ENCODE results near the gene SPDYC. TPM values are rescaled to one million over a fixed set of nuclear protein-coding genes. Genes with fewer than 3 reads are reported as not detected.

The SPDYC gene
- polyA plus RNA-seq, 1 donor: not detected

DNA sequence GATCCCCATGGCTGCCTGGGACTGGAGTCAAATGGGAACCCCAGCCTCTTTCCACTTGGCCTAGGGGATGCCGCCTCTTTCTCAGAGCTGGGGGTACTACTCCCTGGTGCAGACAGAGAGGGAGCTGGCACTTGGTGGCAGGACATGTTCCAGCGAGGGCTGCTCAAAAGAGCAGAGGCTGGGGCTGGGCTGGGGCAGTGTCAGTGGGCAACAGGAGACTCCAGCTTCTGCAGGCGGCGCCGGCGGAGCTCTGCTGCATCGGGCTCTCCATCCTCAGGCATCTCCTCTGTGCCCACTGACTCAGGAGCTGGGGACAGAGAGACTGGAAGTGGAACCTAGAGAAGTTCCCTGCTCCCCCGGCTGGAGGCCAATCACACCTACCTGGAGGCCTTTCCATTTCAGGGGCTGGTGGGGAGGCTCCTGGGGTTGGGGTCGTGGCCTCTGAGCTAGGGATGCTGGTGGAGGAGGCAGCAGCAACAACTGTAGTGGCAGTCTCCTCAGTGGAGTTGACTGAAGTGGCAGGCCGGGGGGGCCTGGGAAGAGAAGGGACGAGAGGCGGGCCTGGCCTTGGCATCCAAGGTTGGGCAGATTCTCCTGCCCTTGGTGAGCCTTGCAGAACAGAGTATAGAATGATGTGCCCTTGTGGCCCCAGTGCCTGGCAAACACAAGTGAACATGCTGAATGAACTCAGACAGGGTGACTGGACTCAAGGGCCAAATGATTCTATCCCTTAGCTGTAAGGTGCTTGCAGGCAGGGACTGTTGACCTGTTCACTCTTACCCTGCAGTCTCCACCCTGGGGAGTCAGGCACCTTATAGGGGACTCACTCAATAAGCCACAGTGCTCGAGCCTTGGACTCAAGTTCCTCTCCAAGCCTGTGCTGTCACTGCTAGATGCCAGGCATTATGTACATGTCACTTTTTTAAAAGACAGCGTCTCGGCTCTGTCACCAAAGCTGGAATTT is 41.6 kb upstream of the SPDYC start:
- no peak for DNase-seq
- Histone ChIP-seq H3K27ac (ENCODE audit: low read length) (no peak overlapping the region), H3K27me3 (ENCODE audit: control insufficient read depth, insufficient read depth, low read length) (no peaks in the 10 kb centered on the region), H3K4me1 (ENCODE audit: control insufficient read depth, insufficient read depth, low read length) (peaks cover 14% of the 10 kb centered on the region), H3K4me3 (ENCODE audit: low read length) (no peak overlapping the region), H3K9me3 (ENCODE audit: control insufficient read depth, low read depth, low read length) (no peaks in the 10 kb centered on the region), H3K36me3 (ENCODE audit: control insufficient read depth, insufficient read depth, low read length) (peaks cover 88% of the 10 kb centered on the region)
- no CpG with 5 or more reads among the region's 15 CpGs for WGBS (ENCODE audit: insufficient coverage, low lambda C conversion rate)

- no peak overlapping the region for H3K27ac ChIP-seq (ENCODE audit: low read length)
- H3K36me3 ChIP-seq (ENCODE audit: control insufficient read depth, insufficient read depth, low read length): peaks cover 81% of the 10 kb centered on the region
- no peak for DNase-seq
- H3K4me3 ChIP-seq (ENCODE audit: low read length): no peak overlapping the region
- H3K9me3 ChIP-seq (ENCODE audit: control insufficient read depth, low read depth, low read length): no peaks in the 10 kb centered on the region
- WGBS (ENCODE audit: insufficient coverage, low lambda C conversion rate): no CpG with 5 or more reads among the region's 13 CpGs
- no peaks in the 10 kb centered on the region for H3K27me3 ChIP-seq (ENCODE audit: control insufficient read depth, insufficient read depth, low read length)
- peaks cover 14% of the 10 kb centered on the region for H3K4me1 ChIP-seq (ENCODE audit: control insufficient read depth, insufficient read depth, low read length)
These were observed 40.2 kb upstream of the SPDYC start for GRCh38 chr11:65129649-65130441.

DNA sequence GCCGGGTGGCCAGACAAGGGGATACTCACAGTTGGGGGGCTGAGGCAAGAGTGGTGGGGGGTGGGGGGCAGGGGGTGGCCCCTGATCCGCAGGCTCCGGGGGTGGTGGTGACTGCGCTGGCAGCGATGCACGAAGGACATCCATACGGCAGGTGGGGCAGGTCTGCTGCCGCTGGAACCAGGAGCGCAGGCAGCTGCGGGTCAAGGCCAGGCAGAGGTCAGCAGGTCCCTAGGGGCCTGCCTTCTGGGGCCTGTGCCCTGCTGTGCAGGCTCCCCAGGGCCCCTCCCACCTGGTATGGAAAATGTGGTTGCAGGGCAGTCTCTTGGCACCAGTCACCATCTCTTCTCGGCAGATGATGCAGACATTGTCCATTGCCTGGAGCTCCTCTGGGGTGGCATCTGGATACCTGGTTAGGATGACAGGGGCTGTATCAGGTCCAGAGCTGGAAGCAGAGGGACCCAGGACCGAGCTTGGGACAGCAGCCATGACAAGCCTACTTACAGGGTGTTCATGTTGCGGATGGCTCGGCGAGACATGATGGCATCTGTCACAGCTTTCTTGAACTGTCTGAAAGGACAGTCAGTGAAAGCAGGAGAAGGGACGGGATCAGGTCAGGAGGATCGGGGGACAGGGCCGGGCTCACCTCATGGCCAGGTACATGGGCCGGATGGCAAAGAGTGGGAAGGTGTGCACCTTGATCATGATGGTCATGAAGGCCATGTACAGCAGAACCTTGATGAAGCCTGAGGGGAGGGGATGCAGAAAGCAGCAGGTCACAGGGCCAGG is 39.2 kb upstream of the SPDYC start:
- no peak for DNase-seq
- Histone ChIP-seq H3K9me3 (ENCODE audit: control insufficient read depth, low read depth, low read length) (no peaks in the 10 kb centered on the region), H3K36me3 (ENCODE audit: control insufficient read depth, insufficient read depth, low read length) (peaks cover 71% of the 10 kb centered on the region), H3K4me3 (ENCODE audit: low read length) (no peak overlapping the region), H3K27ac (ENCODE audit: low read length) (no peak overlapping the region), H3K4me1 (ENCODE audit: control insufficient read depth, insufficient read depth, low read length) (peaks cover 17% of the 10 kb centered on the region), H3K27me3 (ENCODE audit: control insufficient read depth, insufficient read depth, low read length) (no peaks in the 10 kb centered on the region)
- WGBS (ENCODE audit: insufficient coverage, low lambda C conversion rate): no CpG with 5 or more reads among the region's 19 CpGs

DNA sequence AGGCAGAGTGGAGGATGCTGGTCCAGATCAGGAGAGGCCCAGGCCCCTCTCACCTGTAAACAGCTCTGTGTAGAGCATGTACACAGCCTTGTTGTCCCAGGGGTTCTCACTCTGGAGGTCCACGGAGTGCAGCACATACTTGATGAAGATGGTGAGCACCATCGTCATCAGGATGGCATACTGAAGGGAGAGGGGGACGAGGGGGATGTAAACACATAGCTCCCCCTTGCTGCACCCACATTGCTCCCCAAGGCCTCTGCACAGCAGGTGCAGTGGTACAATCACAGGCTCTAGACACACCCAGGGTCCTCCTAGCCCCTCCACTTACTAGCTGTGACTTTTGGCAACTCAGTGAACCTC is 38.6 kb upstream of the SPDYC start:
- H3K4me3 ChIP-seq (ENCODE audit: low read length): no peak overlapping the region
- peaks cover 66% of the 10 kb centered on the region for H3K36me3 ChIP-seq (ENCODE audit: control insufficient read depth, insufficient read depth, low read length)
- DNase-seq: no peak
- peaks cover 22% of the 10 kb centered on the region for H3K4me1 ChIP-seq (ENCODE audit: control insufficient read depth, insufficient read depth, low read length)
- no peaks in the 10 kb centered on the region for H3K9me3 ChIP-seq (ENCODE audit: control insufficient read depth, low read depth, low read length)
- no CpG with 5 or more reads among the region's 3 CpGs for WGBS (ENCODE audit: insufficient coverage, low lambda C conversion rate)
- no peaks in the 10 kb centered on the region for H3K27me3 ChIP-seq (ENCODE audit: control insufficient read depth, insufficient read depth, low read length)
- H3K27ac ChIP-seq (ENCODE audit: low read length): no peak overlapping the region

DNA sequence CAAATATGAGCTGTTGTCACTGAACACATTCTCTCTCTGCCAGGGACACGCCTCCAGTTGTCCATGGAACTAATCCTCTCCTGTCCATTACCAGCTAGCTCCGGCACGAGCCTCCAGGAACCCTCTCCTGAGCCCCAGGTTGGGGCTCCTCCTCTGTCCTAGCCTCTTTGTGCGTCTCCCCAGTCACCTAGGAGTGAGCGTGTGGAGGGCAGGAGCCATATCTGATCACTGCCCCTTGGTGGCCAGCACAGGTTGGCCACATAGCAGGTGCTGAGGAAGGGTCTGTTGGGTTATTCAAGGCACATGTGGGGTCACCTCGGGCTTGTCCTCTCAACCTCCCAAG is 38.2 kb upstream of the SPDYC start:
- Histone ChIP-seq H3K4me3 (ENCODE audit: low read length) (no peak overlapping the region), H3K9me3 (ENCODE audit: control insufficient read depth, low read depth, low read length) (no peaks in the 10 kb centered on the region), H3K27ac (ENCODE audit: low read length) (no peak overlapping the region), H3K4me1 (ENCODE audit: control insufficient read depth, insufficient read depth, low read length) (peaks cover 22% of the 10 kb centered on the region), H3K36me3 (ENCODE audit: control insufficient read depth, insufficient read depth, low read length) (peaks cover 61% of the 10 kb centered on the region), H3K27me3 (ENCODE audit: control insufficient read depth, insufficient read depth, low read length) (no peaks in the 10 kb centered on the region)
- WGBS (ENCODE audit: insufficient coverage, low lambda C conversion rate): no CpG with 5 or more reads among the region's 6 CpGs
- DNase-seq: no peak

GRCh38 chr11:65132238-65132987 is 37.6 kb upstream of the SPDYC start:
- H3K27ac ChIP-seq (ENCODE audit: low read length): no peak overlapping the region
- H3K9me3 ChIP-seq (ENCODE audit: control insufficient read depth, low read depth, low read length): no peaks in the 10 kb centered on the region
- no peak for DNase-seq
- H3K4me3 ChIP-seq (ENCODE audit: low read length): no peak overlapping the region
- H3K4me1 ChIP-seq (ENCODE audit: control insufficient read depth, insufficient read depth, low read length): peaks cover 22% of the 10 kb centered on the region
- no peaks in the 10 kb centered on the region for H3K27me3 ChIP-seq (ENCODE audit: control insufficient read depth, insufficient read depth, low read length)
- WGBS (ENCODE audit: insufficient coverage, low lambda C conversion rate): no CpG with 5 or more reads among the region's 10 CpGs
- H3K36me3 ChIP-seq (ENCODE audit: control insufficient read depth, insufficient read depth, low read length): peaks cover 55% of the 10 kb centered on the region

DNA sequence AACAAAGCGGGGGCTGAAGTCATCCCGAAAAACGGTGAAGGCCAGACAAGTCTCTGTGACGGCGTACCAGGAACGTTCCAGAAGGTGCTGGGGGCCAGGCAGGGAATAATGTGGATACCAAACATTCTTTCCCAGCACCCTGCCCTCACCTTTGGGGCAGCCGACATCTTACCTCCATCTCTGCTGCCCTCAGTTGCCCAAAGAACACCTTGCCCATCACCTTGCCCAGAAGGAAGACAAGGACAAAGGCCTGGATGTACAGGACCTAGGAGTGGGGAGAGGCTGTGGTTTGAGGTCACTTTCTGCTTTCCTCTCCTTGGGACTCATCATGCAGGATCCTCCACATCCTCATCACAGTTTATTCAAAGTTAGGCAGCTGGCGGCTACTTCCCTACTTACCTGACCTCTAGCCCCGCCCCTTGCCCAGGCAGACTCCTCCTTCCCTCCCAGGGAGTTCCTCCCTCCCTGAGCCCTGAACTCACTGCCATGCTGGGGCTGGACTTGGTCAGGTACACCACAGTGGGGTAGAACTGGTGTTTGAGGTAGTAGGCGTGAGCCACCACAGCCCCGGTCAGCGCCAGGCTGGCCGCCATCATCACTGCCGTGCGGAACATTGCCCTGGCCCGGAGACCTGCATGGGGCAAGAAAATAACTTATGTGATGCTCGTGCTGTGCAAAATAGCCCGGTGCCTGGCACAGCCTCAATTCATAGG is 36.9 kb upstream of the SPDYC start:
- peaks cover 22% of the 10 kb centered on the region for H3K4me1 ChIP-seq (ENCODE audit: control insufficient read depth, insufficient read depth, low read length)
- peak; percentile 54 to 76 for DNase-seq
- peak overlapping the region; percentile 99 for H3K4me3 ChIP-seq (ENCODE audit: low read length)
- H3K27me3 ChIP-seq (ENCODE audit: control insufficient read depth, insufficient read depth, low read length): no peaks in the 10 kb centered on the region
- H3K27ac ChIP-seq (ENCODE audit: low read length): peak overlapping the region; percentile 96
- H3K9me3 ChIP-seq (ENCODE audit: control insufficient read depth, low read depth, low read length): no peaks in the 10 kb centered on the region
- peaks cover 48% of the 10 kb centered on the region for H3K36me3 ChIP-seq (ENCODE audit: control insufficient read depth, insufficient read depth, low read length)
- WGBS (ENCODE audit: insufficient coverage, low lambda C conversion rate): 94% methylated on average over 3 of the region's 18 CpGs

DNA sequence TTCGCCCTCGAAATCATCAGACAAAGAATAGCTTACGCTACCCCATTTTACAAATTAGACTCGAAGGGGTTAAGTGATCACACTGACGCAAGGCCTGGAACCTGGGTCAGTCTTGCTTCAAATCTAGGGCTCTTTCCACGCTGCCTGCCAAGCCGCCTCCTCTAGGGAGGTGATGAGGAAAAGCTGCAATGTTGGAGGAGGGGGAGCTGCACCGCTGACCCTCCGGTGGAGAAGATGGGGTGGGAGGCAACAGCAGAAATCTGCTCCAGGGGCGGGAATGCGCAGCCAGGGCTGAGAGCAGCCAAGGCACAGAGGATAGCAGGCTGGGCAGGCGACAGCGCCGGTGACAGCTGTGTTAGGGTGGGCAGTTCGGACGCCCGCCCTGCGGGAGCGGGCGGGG is 36.3 kb upstream of the SPDYC start:
- H3K4me1 ChIP-seq (ENCODE audit: control insufficient read depth, insufficient read depth, low read length): peaks cover 22% of the 10 kb centered on the region
- peak overlapping the region; percentile 99 for H3K4me3 ChIP-seq (ENCODE audit: low read length)
- DNase-seq: no peak
- peak overlapping the region; percentile 96 for H3K27ac ChIP-seq (ENCODE audit: low read length)
- no CpG with 5 or more reads among the region's 20 CpGs for WGBS (ENCODE audit: insufficient coverage, low lambda C conversion rate)
- peaks cover 43% of the 10 kb centered on the region for H3K36me3 ChIP-seq (ENCODE audit: control insufficient read depth, insufficient read depth, low read length)
- H3K9me3 ChIP-seq (ENCODE audit: control insufficient read depth, low read depth, low read length): no peaks in the 10 kb centered on the region
- no peaks in the 10 kb centered on the region for H3K27me3 ChIP-seq (ENCODE audit: control insufficient read depth, insufficient read depth, low read length)

GRCh38 chr11:65134240-65134951 is 35.6 kb upstream of the SPDYC start, which contains the start of gene SYVN1:
TSS of gene SYVN1 (minus strand) at chr11:65134519. CDS start at chr11:65133601, 918 bp downstream.
- no peaks in the 10 kb centered on the region for H3K9me3 ChIP-seq (ENCODE audit: control insufficient read depth, low read depth, low read length)
- peak within 1 kb of the TSS; percentile 99 for H3K4me3 ChIP-seq (ENCODE audit: low read length)
- H3K27ac ChIP-seq (ENCODE audit: low read length): peak within 1 kb of the TSS; percentile 96
- H3K27me3 ChIP-seq (ENCODE audit: control insufficient read depth, insufficient read depth, low read length): no peaks in the 10 kb centered on the region
- WGBS (ENCODE audit: insufficient coverage, low lambda C conversion rate): no CpG with 5 or more reads among the region's 60 CpGs
- H3K36me3 ChIP-seq (ENCODE audit: control insufficient read depth, insufficient read depth, low read length): peaks cover 36% of the 10 kb centered on the region
- peaks cover 22% of the 10 kb centered on the region for H3K4me1 ChIP-seq (ENCODE audit: control insufficient read depth, insufficient read depth, low read length)
- peak; percentile 88 to 98 for DNase-seq

Measured in large intestine (tissue), 3 donors.